SH-SY5Y (cell line): ENCODE measurements around the gene SIX1.

Experiments
- GATA2 ChIP-seq: IDR thresholded peaks from 2 replicates; pipeline ENCODE4 v1.6.1; 2011; ENCODE audit warnings: mild to moderate bottlenecking, low read depth, low read length
- GATA3 ChIP-seq: IDR thresholded peaks from 2 replicates; pipeline ENCODE4 v1.6.1; 2011; ENCODE audit warnings: low read depth, mild to moderate bottlenecking, low read length, moderate library complexity

DNA sequence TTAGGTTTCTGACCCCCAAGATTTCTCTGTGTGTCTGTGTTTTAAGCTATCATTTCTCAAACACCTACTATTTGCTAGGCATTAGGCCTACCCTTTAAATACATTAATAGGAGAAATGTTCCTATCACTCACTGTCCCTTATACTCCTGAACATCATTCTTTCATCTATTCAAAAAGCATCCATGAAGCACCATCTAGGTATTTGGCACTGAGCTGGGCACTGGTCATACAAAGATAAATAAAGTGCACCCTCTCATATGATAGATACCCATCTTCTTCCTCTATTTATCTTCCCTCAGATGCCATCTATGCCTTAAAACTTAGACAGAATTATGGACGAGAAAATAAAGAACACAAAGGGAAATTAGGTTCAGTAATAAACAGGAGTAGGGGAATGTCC is 20.4 kb downstream of the SIX1 start:
- TF ChIP-seq GATA2 = no peak
- TF ChIP-seq GATA3 = no peak
